NCI-H2227 treated with DMSO at 0.1 percent for 48 hours (cell line): ENCODE measurements around the gene PGBD2.
"Not testable (repeated sequence)": the region's sequence is repeated elsewhere in the genome, so short reads cannot be mapped to it uniquely, and the experiment has no call there.

Experiments
- DNase-seq: peaks from one replicate; lab custom pipeline; 2025; lab: John Stamatoyannopoulos, UW

The PGBD2 gene, protein sequence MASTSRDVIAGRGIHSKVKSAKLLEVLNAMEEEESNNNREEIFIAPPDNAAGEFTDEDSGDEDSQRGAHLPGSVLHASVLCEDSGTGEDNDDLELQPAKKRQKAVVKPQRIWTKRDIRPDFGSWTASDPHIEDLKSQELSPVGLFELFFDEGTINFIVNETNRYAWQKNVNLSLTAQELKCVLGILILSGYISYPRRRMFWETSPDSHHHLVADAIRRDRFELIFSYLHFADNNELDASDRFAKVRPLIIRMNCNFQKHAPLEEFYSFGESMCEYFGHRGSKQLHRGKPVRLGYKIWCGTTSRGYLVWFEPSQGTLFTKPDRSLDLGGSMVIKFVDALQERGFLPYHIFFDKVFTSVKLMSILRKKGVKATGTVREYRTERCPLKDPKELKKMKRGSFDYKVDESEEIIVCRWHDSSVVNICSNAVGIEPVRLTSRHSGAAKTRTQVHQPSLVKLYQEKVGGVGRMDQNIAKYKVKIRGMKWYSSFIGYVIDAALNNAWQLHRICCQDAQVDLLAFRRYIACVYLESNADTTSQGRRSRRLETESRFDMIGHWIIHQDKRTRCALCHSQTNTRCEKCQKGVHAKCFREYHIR

DNA sequence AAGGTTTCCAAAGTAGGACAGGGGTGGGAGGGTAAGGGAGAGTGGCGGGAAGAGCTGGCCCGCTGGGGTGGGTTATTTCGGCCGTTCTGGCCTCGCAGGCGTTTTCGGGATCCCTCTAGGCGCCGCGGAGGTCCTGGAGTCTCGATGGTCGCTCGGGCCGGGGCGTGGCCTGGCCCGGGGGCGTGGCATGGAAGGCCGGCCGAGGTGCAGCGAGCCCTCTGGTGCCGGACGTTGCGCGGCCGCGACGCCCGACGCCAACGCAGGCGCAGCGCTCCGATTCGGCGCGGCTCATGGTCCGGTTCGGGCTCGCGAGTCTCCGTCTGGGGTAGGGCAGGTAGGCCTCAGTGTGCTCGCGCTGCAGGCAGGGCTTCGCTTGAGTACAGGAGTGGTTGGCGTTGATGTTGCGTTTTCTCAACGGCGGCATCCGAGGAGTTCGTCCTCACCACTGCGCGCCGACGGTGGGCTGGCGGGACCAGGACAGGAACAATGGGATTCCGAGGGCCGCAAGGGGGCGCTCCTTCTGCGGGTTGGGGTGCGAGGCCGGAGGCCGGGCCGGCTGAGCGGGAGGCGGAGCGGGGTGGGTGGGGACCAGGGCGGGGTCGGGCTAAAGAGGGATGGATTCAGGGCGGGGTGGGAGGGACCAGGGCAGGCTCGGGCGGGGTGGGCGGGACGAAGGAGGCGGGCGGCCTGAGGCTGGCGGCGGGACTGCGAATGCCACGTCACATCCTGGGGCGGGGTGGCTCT is at the start of gene PGBD2:
TSS of gene PGBD2 (plus strand) at position 227 of the 744 bp plus-strand sequence. CDS start 7,628 bp downstream, outside the sequence.
- DNase-seq = peak; percentile 96

DNA sequence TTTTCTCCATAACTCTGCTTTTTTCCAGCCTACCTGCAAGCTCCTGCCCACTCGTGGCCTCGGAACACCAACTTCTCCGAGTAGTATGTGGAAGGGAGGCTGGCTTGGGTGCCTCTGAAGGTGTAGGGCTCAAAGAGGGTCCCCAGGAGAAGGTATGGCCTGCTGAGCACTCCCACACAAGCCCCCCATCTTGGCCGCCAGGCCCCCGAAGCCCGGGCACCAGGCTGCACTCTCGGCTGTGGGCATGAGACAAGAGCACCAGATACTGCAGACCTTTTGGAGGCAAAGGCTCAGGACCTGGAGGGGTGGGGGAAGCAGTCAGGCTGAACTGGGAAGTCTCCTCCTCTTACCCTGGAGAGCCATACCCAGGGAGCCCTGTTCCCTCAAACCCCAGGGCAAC is 48.8 kb upstream of the PGBD2 start:
- no peak for DNase-seq

DNA sequence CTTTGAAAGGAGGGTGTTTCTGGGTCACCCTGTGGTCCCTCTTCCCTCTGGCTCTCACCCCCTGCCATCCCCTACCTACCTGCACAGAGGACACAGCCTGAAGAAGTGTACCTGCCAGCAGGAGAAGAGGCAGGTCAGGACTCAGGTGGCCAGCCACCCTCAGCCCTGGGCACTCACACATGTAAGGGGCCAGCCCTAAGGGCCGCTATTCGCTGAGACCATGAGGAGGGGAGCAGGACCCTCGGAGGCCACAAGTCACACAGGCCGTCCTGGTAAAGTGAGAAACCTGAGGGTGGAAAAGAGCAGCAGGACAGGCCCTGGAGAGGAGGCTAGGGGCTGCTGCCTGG is 48.3 kb upstream of the PGBD2 start:
- DNase-seq = no peak

DNA sequence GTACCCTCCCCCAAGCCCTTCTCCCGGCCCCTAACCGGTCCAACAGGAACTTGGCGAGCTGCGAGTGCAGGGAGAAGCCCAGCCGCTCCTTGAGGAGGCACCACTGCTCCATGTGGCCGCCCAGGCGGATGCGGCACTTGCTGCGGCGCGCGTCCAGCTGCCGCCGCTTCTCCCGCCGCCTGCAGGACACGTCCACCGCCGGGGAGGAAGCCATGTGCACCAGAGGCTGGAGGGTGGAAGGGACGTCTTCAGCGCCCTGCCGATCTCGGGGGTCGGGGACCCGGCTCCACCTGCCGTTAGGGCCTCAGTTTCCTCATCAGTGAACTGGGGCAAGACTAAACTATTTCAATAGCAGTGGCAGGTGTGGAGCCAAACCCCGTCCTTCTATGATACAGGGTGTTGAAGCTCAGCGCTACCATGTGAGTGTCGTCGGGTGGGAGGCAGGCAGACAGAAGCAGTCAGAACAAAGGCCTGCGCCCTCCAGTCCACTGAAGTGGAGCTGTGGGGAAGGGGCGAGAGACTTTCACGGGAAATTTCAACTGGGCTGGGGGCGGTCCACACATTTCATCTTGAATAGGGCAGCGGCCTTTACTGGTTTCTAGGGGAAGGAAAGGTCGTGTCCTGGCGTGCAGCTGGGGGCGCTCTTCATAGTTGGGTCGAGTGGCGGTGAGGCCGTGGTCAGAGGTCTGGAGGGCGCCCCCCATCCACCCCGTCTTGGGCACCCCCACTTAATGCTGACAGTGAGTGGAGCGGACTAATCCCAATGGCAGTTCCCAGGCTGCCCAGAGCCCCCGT is 47.7 kb upstream of the PGBD2 start:
- DNase-seq = peak; percentile 50

DNA sequence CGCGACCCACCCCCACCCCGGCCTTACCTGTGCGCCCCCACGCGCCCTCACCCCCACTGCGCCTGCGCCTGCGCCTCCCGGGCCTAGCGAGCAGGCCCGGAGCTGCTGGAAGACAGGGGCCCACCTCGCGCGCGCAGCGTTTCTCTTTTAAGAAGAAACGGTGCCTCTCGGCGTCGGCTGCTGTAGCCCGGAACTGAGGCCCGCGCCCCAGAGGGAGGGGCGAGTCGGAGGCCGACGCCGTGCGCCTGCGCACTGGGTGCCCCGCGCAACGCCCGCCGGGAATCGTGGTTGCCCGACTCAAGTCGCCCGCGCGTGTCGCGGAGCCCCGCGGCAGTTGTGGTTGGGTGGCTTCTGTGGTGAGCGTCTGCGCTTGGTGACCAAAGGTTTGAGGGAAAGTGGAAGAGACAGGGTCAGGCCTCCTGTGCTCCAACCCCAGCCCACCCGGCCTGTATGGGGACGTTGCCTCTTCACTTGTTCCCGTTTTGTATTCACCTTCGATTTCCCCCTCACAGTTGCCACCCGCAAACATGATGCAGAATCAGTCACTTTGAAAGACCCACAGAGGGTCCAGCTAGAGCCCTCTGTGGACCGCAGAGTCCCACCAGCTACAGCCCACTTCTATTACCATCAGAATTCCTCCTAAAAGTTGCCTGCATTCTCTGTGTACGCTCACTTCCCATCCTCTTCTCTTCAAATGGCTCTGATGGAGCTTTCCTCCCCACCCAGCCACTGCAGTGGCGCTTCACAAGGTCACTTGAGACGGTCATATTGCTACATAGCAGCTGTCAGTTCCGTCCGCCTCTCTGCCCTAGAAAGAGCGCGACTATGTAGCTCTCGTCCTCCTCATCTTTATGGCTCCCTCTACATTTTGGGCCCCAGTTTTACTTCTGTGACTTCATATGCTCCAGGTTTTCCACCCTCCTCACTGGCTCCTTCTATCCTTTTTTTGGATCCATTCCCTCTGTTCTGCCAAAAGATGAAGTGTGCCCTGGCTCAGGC is 46.8 kb upstream of the PGBD2 start, which contains the start of gene ZNF692:
TSS of gene ZNF692 (minus strand) at position 195 of the 999 bp plus-strand sequence. CDS start 776 bp downstream, outside the sequence.
- peak; percentile 93 for DNase-seq

DNA sequence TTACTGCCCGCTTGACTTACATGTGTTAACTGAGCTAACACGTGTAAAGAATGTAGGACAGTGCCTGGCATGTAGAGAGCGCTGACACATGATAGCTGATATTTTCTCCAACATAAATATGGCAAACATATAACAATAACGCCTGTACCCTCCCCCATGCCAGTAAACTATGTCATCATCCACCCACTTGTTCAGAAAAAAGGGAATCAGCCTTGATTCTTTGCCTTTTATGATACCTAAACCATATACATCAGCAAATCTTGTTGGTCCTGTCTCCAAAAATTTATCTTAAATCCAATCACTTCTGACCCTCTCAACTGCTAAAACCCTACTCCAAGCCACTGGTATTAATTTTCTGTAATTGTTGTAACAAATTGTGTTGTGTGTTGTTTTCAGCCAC is 46.0 kb upstream of the PGBD2 start:
- DNase-seq = no peak

DNA sequence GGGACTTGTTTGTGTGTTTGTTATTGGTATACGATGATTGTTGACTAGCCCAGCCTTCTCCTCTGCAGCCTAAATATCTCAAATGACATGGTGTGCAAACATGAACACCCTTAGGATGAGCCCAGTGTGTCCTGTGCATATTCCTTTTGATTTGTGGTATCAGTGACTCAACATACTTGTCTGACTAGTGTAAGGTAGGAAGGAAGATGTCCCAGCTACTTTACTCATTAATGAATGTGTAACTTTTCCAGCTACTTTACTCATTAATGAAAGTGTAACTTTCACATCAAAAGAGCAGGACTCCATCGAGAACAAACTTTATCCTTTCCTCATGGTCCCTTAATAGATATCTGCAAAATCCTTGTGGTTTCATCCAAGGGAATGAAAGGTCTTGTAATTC is 44.4 kb upstream of the PGBD2 start:
- no peak for DNase-seq

DNA sequence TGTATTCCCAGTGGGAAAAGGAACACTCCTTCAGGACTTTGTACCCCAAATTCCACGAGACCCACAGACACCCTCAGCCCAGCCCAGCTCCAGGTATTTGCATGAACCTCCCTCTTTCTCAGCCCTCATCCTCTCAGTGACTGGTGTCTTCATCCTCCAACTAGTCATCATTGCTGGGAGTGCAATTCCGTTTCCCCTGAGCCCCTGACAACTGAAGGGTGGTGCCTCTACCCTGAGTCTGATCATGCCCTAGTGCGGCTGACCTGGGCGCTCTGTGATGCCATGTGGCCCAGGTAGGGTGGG is 43.4 kb upstream of the PGBD2 start:
- no peak for DNase-seq

DNA sequence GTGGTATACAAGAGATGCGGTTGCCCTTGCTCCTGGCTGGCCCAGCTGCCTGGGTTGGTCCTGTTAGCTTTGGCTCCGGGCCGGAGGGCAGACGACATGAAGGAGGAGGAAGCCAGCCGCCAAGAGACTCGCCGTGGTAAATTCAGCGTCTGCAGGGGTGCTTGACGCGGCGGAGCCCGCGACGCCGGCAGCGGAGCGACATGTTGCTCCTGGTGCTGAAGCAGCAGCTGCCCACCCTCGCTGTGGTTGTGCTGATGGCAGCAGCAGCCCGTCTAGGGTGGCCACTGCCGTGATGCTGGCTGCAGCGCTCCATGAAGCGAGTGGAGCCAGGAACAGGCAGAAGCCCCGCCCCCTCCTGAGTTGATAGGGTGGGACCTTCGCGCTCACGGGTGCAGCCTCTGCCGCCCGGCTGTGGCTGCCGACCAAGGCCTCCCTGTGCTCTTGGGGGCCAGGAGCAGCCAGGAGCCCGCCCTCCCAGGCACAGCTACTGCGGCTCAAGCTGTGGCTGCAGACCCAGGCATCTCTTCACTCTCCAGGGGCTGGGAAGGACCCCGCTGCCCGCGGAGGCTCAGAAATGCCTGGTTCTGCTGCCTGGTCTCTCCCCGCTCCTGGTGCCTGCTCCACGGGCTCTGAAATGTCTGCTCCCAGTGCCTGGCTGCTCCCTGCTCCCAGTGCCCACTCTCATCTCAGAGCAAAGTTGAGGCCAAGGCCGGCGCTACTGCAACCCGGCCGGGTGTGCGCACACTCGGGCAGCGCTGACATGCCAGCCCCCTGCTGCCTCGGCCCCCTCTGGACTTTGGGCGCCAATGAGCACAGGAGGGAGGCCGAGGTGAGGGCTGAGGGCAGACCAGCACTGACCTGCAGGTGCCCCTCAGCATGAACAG is 42.8 kb upstream of the PGBD2 start:
- DNase-seq = peak; percentile 81

DNA sequence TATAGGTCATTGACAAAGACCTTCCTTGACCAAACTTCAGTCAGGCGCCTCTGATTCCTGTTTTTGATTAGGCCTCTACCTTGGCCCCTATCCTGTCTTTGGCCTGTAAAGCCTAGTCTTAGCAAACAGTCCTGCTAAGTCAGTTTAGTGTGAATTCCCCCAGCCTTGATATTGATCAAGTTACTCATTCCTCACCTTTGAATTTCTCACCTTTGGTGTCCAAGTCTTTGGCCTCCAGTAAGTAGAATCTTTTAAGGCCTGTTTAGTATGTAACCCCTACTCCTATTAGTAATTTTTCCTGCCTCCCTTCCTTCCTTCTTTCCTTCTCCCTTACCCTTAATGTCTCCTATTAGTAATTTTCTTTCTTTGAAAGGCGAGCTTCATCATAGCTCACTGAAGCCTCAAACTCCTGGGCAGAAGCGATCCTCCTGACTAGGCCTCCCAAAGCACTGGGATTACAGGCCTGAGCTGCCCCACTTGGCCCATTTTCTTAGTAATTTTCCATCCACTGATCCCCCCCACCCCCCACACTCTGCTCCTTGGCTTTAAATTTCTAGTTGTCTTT is 34.1 kb upstream of the PGBD2 start:
- no peak for DNase-seq

DNA sequence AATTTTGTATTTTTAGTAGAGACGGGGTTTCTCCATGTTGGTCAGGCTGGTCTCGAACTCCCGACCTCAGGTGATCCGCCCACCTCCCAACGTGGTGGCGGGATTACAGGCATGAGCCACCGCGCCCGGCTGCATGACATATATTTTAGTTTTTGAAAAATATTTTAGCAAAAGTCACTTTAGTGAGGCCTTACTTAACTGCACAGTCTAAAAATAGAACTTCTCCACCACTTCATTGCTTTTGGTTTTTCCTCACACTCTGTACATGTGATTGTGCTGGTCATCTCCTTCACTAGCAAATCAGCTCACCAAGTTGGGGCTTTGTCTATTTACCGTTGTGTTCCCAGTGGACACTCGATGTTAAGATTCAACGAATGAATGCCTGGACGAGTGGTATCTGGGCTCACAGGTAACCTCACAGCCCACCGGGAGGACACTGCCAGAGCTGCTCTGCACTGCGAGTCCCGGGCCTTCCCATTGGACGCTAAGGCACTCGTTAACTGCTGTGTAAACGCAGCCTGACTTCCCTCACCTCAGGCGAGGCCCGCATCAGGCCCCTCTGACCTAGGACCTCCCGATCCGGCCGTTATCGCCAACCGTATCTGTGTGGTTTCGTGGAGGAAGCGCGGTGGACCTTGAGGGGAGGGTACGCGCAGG is 33.2 kb upstream of the PGBD2 start:
- peak; percentile 74 for DNase-seq

DNA sequence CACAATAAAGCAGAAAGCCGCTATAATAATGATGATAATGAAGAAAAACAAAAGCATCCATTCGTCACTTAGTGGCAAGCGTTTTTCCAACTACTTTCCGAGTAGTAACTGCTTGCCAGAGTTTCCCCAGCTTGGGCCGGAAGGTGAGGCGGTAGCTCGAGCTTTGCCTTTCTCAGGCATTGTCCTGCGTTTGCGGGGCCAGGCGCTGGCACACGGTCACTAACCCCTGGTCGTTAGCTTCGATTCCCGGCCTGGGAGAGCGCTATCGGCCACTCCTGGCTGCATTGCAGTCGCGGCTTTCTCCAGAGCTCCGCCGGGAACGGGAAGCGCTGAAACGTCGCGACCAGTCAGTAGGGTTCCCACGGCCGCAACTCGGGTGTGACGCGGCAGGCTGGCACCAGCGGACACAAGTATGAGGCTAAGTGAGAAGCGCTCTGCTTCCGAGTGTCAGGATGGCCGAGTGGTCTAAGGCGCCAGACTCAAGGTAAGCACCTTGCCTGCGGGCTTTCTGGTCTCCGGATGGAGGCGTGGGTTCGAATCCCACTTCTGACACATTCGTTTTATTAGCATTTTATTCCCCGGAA is 32.5 kb upstream of the PGBD2 start:
- DNase-seq = peak; percentile 99

DNA sequence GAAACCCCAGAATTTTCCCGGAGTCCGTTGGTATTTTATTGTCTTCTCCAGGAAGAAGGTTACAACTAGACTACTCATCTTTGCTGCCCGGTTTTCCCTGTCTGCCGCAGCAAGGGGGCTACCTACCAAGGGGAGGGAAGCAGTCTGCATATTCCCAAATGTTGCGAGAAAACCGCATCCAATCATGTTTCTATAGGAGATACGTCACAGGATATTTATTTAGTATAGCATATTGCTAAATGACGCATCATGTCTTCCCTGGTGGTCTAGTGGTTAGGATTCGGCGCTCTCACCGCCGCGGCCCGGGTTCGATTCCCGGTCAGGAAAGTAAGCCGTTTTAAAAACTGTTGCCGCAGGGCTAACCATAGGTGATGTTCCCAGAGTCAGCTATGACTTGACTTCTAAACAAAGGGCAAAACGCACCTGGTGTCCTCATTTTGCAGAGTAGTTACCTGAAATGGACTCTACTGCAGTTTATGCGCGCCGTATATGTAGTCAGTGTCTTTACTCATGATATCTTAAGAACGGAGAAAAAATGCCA is 32.0 kb upstream of the PGBD2 start:
- peak; percentile 99 for DNase-seq

DNA sequence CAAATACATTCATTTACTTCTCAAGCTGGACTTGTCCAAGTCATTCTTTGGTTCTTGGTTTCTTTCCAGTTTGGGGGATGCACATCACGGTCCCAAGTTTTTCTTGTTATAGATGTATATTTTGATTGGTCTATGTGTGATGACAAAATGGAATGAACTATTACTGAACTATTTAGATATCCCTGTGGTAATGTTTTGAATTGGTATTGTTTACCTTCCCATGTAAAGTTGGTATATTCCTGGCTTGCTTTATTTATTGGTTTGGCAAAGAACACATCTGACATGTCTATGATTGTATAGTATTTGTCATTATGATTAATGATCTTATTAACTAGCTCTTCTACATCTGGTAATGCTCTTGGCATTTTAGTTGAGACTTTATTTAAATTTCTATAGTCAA is 24.8 kb upstream of the PGBD2 start:
- no peak for DNase-seq

DNA sequence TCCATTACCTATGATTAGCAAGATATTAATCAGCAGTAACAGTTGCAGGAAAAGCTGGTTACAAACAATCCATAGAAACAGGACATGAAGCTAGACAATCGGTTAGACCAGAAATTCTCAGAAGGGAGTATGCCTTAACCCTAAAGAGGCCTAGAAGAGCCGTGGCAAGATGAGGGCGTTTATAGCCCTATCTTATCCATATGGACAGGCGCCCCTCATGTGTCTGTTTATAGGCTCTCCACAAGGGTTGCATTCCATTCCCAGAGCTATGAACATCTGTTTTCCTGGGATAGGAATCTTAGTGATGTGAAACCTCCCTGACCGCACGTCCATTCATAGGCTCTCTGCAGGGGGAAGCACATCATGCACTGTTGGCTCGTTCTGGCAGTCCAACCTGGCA is 23.6 kb upstream of the PGBD2 start:
- not testable (repeated sequence) for DNase-seq

DNA sequence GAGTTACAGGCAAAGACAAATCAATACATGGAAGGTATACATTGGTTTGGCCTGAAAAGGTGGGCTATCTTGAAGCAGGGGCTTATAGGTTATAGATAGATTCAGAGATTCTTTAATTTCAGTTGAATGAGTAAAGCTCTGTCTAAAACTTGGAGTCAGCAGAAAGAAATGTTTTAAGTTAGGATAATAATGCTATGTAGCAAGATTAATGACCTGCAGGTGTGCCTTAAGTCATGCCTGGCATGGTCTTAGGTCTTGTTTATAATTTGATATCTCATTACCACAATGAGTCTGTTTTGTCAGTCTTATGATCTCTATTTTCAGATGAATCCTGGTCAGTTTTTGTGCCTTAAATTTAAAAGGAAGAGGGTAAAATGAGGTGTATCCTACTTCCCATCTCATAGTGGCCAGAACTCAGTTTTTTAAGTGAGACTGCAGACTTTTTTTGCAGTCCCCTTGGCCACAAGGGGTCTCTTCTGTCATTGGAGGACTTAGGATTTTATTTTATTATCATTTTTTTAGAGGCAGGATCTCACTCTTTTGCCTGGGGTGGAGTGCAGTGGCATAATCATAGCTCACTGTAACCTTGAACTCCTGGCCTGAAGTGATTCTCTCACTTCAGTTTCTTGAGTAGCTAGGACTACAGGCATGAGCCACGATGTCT is 21.3 kb upstream of the PGBD2 start:
- no peak for DNase-seq

DNA sequence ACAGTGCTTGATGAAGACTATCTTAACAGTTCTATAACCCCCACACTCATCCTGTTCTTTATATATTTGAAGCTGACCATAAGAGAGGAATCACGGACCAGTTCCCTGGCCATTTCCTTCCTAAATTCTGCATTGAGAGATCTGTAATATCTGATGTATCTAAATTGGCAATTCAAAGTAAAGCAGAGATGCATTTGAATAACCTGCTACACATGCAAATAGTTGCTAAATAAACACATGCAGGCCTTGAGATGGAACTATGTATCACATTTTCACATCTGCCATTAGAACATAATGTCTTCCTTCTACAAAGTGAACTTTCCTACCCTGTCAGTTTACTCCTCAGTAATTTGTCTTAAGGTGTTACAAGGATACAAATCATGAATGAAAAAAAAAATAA is 20.4 kb upstream of the PGBD2 start:
- DNase-seq = no peak
